ENCODE measurements around the gene JPT1. TPM values are rescaled to one million over a fixed set of nuclear protein-coding genes. Genes with fewer than 3 reads are reported as not detected.
"Not testable (repeated sequence)": the region's sequence is repeated elsewhere in the genome, so short reads cannot be mapped to it uniquely, and the experiment has no call there.

JPT1 gene
- total RNA-seq, 5 donors from 2014 or later (not counting 1 experiment from before 2014, with no cell fraction given) = 28.3 to 55.8 (median 45.4) TPM

DNA sequence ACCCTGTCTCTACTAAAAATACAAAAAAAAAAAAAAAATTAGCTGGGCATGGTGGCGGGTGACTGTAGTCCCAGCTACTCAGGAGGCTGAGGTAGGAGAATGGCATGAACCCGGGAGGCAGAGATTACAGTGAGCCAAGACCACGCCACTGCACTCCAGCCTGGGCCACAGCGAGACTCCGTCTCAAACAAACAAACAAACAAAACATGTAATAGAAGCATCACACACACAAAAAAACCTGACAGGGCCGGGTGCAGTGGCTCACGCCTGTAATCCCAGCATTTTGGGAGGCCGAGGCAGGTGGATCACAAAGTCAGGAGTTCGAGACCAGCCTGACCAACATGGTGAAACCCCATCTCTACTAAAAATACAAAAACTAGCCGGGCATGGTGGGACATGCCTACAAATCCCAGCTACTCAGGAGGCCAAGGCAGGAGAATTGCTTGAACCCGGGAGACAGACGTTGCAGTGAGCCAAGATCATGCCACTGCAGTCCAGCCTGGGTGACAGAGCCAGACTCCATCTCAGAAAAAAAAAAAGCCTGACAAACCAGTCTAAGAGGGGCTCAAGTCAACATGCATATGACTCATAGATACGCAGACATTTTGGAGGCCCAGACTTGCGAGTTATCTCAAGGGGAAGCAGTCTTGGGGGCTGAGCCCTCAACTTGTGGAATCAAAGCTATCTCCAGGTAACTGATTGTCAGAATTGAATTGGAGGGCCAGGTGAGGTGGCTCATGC is 20.5 kb downstream of the JPT1 start:
- ATAC-seq (replicated peaks in 1 of 4) = not testable (repeated sequence)
- CTCF ChIA-PET = interaction anchor here in 1 of 2 donors (1.1 kb wide), 1 partner anchor 11 kb away, joined by 3 read pairs; no protein-coding TSS in a partner anchor

DNA sequence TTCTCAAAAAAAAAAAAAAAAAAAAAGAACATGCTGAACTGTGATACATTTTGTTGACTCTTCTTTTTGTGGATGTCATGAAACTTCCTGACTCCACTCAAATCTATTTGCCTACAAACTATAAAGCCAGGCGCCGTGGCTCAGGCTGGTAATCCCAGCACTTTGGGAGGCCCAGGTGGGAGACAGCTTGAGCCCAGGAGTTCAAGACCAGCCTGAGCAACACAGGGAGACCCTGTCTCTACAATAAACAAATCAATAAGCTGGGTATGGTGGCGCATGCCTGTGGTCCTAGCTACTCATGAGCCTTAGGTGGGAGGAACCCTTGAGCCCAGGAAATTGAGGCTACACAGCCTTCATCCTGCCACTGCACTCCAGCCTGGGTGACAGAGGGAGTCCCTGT is 21.3 kb downstream of the JPT1 start:
- POLR2A ChIA-PET = no interaction called here
- ATAC-seq (replicated peaks in 1 of 4) (no peak), DNase-seq (no peak)
- H3K36me3 Mint-ChIP-seq = peaks cover 7% of the 10 kb centered on the region
- CTCF ChIA-PET = interaction anchor here (0.7 to 2.2 kb wide), 3 partner anchors 19 to 171 kb away, joined by 8 to 13 read pairs (median 8); no protein-coding TSS in a partner anchor
- Histone ChIP-seq H3K27ac (ENCODE audit: low read length) (no peak overlapping the region), H3K4me1 (ENCODE audit: control insufficient read depth in 1 of 2, extremely low read depth in 1 of 2, insufficient read depth in 2 of 2, low read length in 2 of 2) (peaks cover 0 to 35% of the 10 kb centered on the region in 2 experiments), H3K27me3 (replicated peaks in 1 of 2; ENCODE audit: control insufficient read depth in 2 of 2, extremely low read depth in 1 of 2, insufficient read depth in 2 of 2, low read length in 1 of 2) (no peaks in the 10 kb centered on the region), H3K9me3 (no peaks in the 10 kb centered on the region), H3K4me3 (ENCODE audit: control insufficient read depth in 1 of 2, extremely low read depth in 1 of 2, low read length in 1 of 2) (no peak overlapping the region), H3K36me3 (ENCODE audit: control insufficient read depth in 2 of 2, extremely low read depth in 1 of 2, insufficient read depth in 1 of 2, low read length in 1 of 2) (peaks cover 3 to 19% of the 10 kb centered on the region in 2 donors)
- H3K9me3 Mint-ChIP-seq = no peaks in the 10 kb centered on the region
- WGBS (ENCODE audit: insufficient coverage) = no CpG with 5 or more reads among the region's 3 CpGs
- peak overlapping the region in 1 of 2 donors; percentile 82 for H3K27ac Mint-ChIP-seq
- H3K27me3 Mint-ChIP-seq = no peaks in the 10 kb centered on the region
- H3K4me1 Mint-ChIP-seq = peaks cover 14 to 19% (median 14%) of the 10 kb centered on the region in 3 donors
- H3K4me3 Mint-ChIP-seq = peak overlapping the region; percentile 6 to 89 (median 31)

More for the DNA sequence above, 20.5 kb downstream of the JPT1 start:
- Histone ChIP-seq H3K36me3 (ENCODE audit: control insufficient read depth in 2 of 2, extremely low read depth in 1 of 2, insufficient read depth in 1 of 2, low read length in 1 of 2) (peaks cover 3 to 19% of the 10 kb centered on the region in 2 donors), H3K4me1 (ENCODE audit: control insufficient read depth in 1 of 2, extremely low read depth in 1 of 2, insufficient read depth in 2 of 2, low read length in 2 of 2) (peaks cover 0 to 35% of the 10 kb centered on the region in 2 experiments)
- H3K9me3 ChIP-seq; H3K9me3 Mint-ChIP-seq; POLR2A ChIA-PET; H3K4me3 ChIP-seq (ENCODE audit: control insufficient read depth in 1 of 2, extremely low read depth in 1 of 2, low read length in 1 of 2); H3K4me3 Mint-ChIP-seq; H3K27me3 ChIP-seq (replicated peaks in 1 of 2; ENCODE audit: control insufficient read depth in 2 of 2, extremely low read depth in 1 of 2, insufficient read depth in 2 of 2, low read length in 1 of 2); H3K27me3 Mint-ChIP-seq; DNase-seq; H3K36me3 Mint-ChIP-seq; H3K27ac ChIP-seq (ENCODE audit: low read length): not testable (repeated sequence)
- Mint-ChIP-seq H3K27ac (peak overlapping the region; percentile 46 to 55), H3K4me1 (peaks cover 14 to 19% (median 14%) of the 10 kb centered on the region in 3 donors)
- WGBS (ENCODE audit: insufficient coverage) = 92% methylated on average over 12 of the region's 14 CpGs

DNA sequence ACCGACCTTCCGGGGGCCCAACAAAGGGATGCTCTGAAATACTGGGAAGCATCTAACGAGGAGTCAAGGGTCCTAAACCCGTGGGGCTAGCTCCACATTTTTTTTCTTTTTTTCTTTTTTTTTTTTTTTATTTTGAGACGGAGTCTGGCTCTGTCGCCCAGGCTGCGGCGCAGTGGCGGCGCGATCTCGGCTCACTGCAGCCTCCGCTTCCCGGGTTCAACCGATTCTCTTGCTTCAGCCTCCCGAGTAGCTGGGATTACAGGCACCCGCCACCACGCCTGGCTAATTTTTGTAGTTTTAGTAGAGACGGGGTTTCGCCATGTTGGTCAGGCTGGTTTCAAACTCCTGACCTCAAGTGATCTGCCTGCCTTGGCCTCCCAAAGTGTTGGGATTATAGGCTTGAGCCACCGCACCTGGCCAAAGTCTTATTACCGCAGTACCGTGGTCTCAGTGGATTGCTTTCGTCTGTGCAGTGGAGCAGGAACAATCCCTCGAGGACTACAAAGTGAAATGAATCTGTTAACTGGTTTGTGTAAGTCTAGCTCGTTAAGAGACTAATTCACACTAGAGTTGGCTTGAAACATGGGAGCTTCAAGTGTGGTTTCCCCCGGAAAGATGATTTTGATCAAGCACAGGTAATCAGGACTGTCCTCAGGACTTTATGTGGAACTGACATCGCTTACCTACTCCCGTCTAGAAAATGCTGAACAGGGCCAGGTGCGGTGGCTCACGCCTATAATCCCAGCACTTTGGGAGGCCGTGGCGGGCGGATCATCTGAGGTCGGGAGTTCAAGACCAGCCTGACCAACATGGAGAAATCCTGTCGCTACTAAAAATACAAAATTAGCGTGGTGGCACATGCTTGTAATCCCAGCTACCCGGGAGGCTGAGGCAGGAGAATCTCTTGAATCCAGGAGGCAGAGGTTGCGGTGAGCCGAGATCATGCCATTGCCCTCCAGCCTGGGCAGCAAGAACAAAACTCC is 22.0 kb downstream of the JPT1 start:
- peaks cover 0 to 35% of the 10 kb centered on the region in 2 experiments for H3K4me1 ChIP-seq (ENCODE audit: control insufficient read depth in 1 of 2, extremely low read depth in 1 of 2, insufficient read depth in 2 of 2, low read length in 2 of 2)
- Mint-ChIP-seq H3K27ac (peak overlapping the region; percentile 87 to 89), H3K4me3 (peak overlapping the region; percentile 84 to 89 (median 85)), H3K4me1 (peaks cover 14 to 19% (median 14%) of the 10 kb centered on the region in 3 donors)
- H3K27me3 ChIP-seq (replicated peaks in 1 of 2; ENCODE audit: control insufficient read depth in 2 of 2, extremely low read depth in 1 of 2, insufficient read depth in 2 of 2, low read length in 1 of 2); DNase-seq; H3K36me3 Mint-ChIP-seq; H3K27me3 Mint-ChIP-seq; ATAC-seq (replicated peaks in 1 of 4); H3K9me3 ChIP-seq; H3K9me3 Mint-ChIP-seq: not testable (repeated sequence)
- WGBS (ENCODE audit: insufficient coverage) = 88% methylated on average over 18 of the region's 40 CpGs
- H3K36me3 ChIP-seq (ENCODE audit: control insufficient read depth in 2 of 2, extremely low read depth in 1 of 2, insufficient read depth in 1 of 2, low read length in 1 of 2) = peaks cover 3 to 19% of the 10 kb centered on the region in 2 donors
- peak overlapping the region; percentile 59 for H3K27ac ChIP-seq (ENCODE audit: low read length)
- CTCF ChIA-PET = interaction anchor here (0.6 to 2.2 kb wide), 10 partner anchors 15 to 171 kb away, joined by 3 to 13 read pairs (median 6); no protein-coding TSS in a partner anchor
- peak overlapping the region; percentile 78 to 82 for H3K4me3 ChIP-seq (ENCODE audit: control insufficient read depth in 1 of 2, extremely low read depth in 1 of 2, low read length in 1 of 2)
- POLR2A ChIA-PET = interaction anchor here (0.7 kb wide), 3 partner anchors 18 to 24 kb away, joined by 4 to 5 read pairs (median 4); no protein-coding TSS in a partner anchor

DNA sequence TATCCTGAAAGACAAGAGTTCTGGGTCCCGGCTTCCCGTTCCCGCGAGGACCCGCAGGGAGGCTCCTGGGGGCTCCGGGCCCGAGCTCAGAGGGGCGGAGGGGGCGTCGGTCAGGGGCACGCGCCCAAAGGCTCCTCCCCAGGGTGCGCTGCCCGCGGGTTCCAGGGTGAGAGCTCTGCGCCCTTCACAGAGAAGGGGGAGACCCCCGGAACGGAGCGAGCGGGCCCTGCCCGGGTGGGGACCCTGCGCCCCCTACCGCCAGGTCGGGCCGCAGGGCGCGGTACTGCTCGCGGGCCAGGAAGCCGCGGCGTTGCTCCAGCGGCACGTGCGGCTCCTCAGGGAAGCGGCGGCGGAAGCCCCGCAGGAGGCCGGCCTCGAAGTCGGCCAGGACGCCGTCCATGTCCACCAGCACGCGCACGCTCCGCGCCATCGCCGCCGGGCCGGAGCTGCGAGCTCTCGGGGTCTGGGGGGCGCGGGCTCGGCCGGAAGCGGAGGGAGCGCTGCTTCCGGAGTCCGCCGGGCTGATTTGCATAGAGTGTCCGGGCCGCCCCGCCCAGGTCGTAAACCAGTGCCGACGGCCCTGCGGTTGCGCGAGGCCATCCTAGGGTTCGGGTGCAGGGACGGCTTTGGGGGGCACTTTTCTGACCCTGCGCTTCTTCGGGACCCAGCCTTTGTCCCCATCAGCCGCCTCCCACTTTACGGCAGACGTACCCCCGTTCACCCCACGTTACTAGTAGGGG is 22.9 kb downstream of the JPT1 start, which contains the start of gene NT5C:
NT5C (minus strand) TSS at position 465 of the 740 bp plus-strand sequence; CDS start at position 430, 35 bp downstream.
- Mint-ChIP-seq H3K36me3 (peaks cover 7% of the 10 kb centered on the region), H3K9me3 (no peaks in the 10 kb centered on the region), H3K27ac (peak within 1 kb of the TSS; percentile 89 to 91), H3K4me1 (peaks cover 14 to 20% (median 15%) of the 10 kb centered on the region in 3 donors), H3K4me3 (peak within 1 kb of the TSS; percentile 84 to 89 (median 87)), H3K27me3 (no peaks in the 10 kb centered on the region)
- DNase-seq (peak in 25 of 35 experiments; percentile 12 to 73 (median 39)), ATAC-seq (replicated peaks in 1 of 4) (peak; percentile 79 to 84 (median 83))
- H3K27me3 ChIP-seq (replicated peaks in 1 of 2; ENCODE audit: control insufficient read depth in 2 of 2, extremely low read depth in 1 of 2, insufficient read depth in 2 of 2, low read length in 1 of 2) = no peaks in the 10 kb centered on the region
- H3K4me1 ChIP-seq (ENCODE audit: control insufficient read depth in 1 of 2, extremely low read depth in 1 of 2, insufficient read depth in 2 of 2, low read length in 2 of 2) = peaks cover 0 to 35% of the 10 kb centered on the region in 2 experiments
- CTCF ChIA-PET = interaction anchor here (0.6 to 2.2 kb wide), 12 partner anchors 14 to 170 kb away, joined by 3 to 13 read pairs (median 3); no protein-coding TSS in a partner anchor
- WGBS (ENCODE audit: insufficient coverage) = under 1% methylated on average over 78 of the region's 82 CpGs
- no peaks in the 10 kb centered on the region for H3K9me3 ChIP-seq
- H3K36me3 ChIP-seq (ENCODE audit: control insufficient read depth in 2 of 2, extremely low read depth in 1 of 2, insufficient read depth in 1 of 2, low read length in 1 of 2) = peaks cover 3 to 19% of the 10 kb centered on the region in 2 donors
- POLR2A ChIA-PET = interaction anchor here (0.5 to 0.7 kb wide), 5 partner anchors 20 to 1311 kb away, joined by 3 to 4 read pairs (median 4); no protein-coding TSS in a partner anchor
- H3K27ac ChIP-seq (ENCODE audit: low read length) = peak within 1 kb of the TSS; percentile 80
- peak within 1 kb of the TSS; percentile 78 to 82 for H3K4me3 ChIP-seq (ENCODE audit: control insufficient read depth in 1 of 2, extremely low read depth in 1 of 2, low read length in 1 of 2)

DNA sequence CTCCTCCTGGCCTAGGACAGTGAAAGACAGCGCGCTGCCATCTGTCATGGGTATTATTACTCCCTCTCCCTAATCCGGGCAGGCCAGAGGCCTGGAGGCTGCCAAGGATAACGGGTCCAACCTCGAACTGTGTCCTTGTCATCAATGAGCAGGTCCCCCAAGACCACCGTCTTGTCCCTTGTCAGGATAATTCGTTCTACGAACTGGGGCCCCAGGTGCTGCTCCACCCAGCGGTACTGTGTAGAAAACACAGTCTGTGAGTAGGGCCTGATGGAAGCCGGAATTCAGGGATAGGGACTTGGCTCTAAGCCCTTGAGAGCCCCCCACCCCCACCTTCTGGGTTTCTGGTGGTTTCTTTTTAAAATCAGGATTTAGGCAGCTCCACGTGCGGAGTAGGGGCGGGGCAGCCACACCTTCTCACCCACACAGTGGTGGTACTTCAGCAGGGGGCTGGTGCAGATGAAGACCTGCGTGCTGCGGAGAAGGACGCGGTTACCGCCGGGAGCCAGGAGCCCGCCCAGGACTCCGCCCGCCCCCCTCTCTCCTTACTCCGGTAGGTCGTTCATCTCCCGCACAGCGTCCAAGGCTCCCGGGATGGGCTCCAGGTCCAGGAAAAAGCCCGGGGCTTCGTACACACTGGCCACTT is 23.6 kb downstream of the JPT1 start:
- Histone ChIP-seq H3K9me3 (no peaks in the 10 kb centered on the region), H3K36me3 (ENCODE audit: control insufficient read depth in 2 of 2, extremely low read depth in 1 of 2, insufficient read depth in 1 of 2, low read length in 1 of 2) (peaks cover 3 to 19% of the 10 kb centered on the region in 2 donors), H3K27me3 (replicated peaks in 1 of 2; ENCODE audit: control insufficient read depth in 2 of 2, extremely low read depth in 1 of 2, insufficient read depth in 2 of 2, low read length in 1 of 2) (no peaks in the 10 kb centered on the region), H3K4me1 (ENCODE audit: control insufficient read depth in 1 of 2, extremely low read depth in 1 of 2, insufficient read depth in 2 of 2, low read length in 2 of 2) (peaks cover 0 to 40% of the 10 kb centered on the region in 2 experiments), H3K4me3 (ENCODE audit: control insufficient read depth in 1 of 2, extremely low read depth in 1 of 2, low read length in 1 of 2) (peak overlapping the region; percentile 78 to 82), H3K27ac (ENCODE audit: low read length) (peak overlapping the region; percentile 80)
- ATAC-seq (replicated peaks in 1 of 4) (peak; percentile 43 to 67 (median 57)), DNase-seq (peak in 20 of 35 experiments; percentile 16 to 67 (median 32))
- CTCF ChIA-PET = interaction anchor here (0.6 to 2.2 kb wide), 8 partner anchors 14 to 170 kb away, joined by 3 to 13 read pairs (median 4); no protein-coding TSS in a partner anchor
- POLR2A ChIA-PET = interaction anchor here (0.6 to 0.7 kb wide), 3 partner anchors 20 to 1311 kb away, joined by 3 to 4 read pairs (median 4); no protein-coding TSS in a partner anchor
- peaks cover 5% of the 10 kb centered on the region for H3K36me3 Mint-ChIP-seq
- peak overlapping the region; percentile 81 to 89 (median 87) for H3K4me3 Mint-ChIP-seq
- H3K27me3 Mint-ChIP-seq = no peaks in the 10 kb centered on the region
- peak overlapping the region; percentile 85 to 91 for H3K27ac Mint-ChIP-seq
- H3K4me1 Mint-ChIP-seq = peaks cover 21 to 27% (median 22%) of the 10 kb centered on the region in 3 donors
- WGBS (ENCODE audit: insufficient coverage) = 15% methylated on average over 16 of the region's 29 CpGs
- no peaks in the 10 kb centered on the region for H3K9me3 Mint-ChIP-seq
